8988T (cell line): ENCODE measurements around the gene HSD11B1.

Experiments
- DNase-seq: peaks from one replicate; pipeline ENCODE4 v3.0.0; 2011

The HSD11B1 gene

GRCh38 chr1:209729436-209729835, 24.8 kb downstream of the HSD11B1 start:
- no peak for DNase-seq

GRCh38 chr1:209732725-209733124, 28.1 kb downstream of the HSD11B1 start:
- no peak for DNase-seq

- DNase-seq, result no peak
Observed at GRCh38 chr1:209733409-209734192, 29.0 kb downstream of the HSD11B1 start.

- no peak for DNase-seq
Observed at GRCh38 chr1:209736490-209737117, 32.0 kb downstream of the HSD11B1 start.

- no peak for DNase-seq
Observed at GRCh38 chr1:209737118-209737505, 32.5 kb downstream of the HSD11B1 start.

GRCh38 chr1:209738270-209738669, 33.6 kb downstream of the HSD11B1 start:
- no peak for DNase-seq

GRCh38 chr1:209741193-209741592, 36.5 kb downstream of the HSD11B1 start:
- DNase-seq, result no peak

- no peak for DNase-seq
Observed at GRCh38 chr1:209741889-209742288, 37.2 kb downstream of the HSD11B1 start.

GRCh38 chr1:209742409-209743144, 37.9 kb downstream of the HSD11B1 start:
- DNase-seq, result no peak

- no peak for DNase-seq
Observed at GRCh38 chr1:209743145-209743482, 38.5 kb downstream of the HSD11B1 start.

- DNase-seq, result no peak
Observed at GRCh38 chr1:209746451-209747165, 42.0 kb downstream of the HSD11B1 start.

- DNase-seq, result peak; percentile 80
Observed at GRCh38 chr1:209747580-209748262, 43.1 kb downstream of the HSD11B1 start.

GRCh38 chr1:209748620-209749019, 44.0 kb downstream of the HSD11B1 start:
- DNase-seq, result no peak

- no peak for DNase-seq
Observed at GRCh38 chr1:209749205-209749604, 44.6 kb downstream of the HSD11B1 start.

- no peak for DNase-seq
Observed at GRCh38 chr1:209749670-209750323, 45.2 kb downstream of the HSD11B1 start.

- no peak for DNase-seq
Observed at GRCh38 chr1:209751627-209752231, 47.1 kb downstream of the HSD11B1 start.

GRCh38 chr1:209752890-209753289, 48.2 kb downstream of the HSD11B1 start:
- DNase-seq, result no peak

- no peak for DNase-seq
Observed at GRCh38 chr1:209755256-209755655, 50.6 kb downstream of the HSD11B1 start.

- DNase-seq, result no peak
Observed at GRCh38 chr1:209755926-209756614, 51.4 kb downstream of the HSD11B1 start, which contains the start of gene TRAF3IP3. TRAF3IP3 (plus strand) TSS chr1:209756053; CDS start chr1:209760040, 3,987 bp downstream.

GRCh38 chr1:209756615-209757445, 52.2 kb downstream of the HSD11B1 start:
- no peak for DNase-seq
